AG04449 (cell line): ENCODE measurements around the gene TAF3.

ENCODE experiments used
- CTCF ChIA-PET: fragments of 350-600 bp; formaldehyde crosslinking; extraction: SDS; loops from one replicate; lab custom pipeline; 2021; ENCODE audit warnings: antibody characterized with exemption; lab: Yijun Ruan, JAX
- POLR2A ChIA-PET: fragments of 400-600, 350-600 bp; formaldehyde crosslinking; extraction: SDS; loops from one replicate; lab custom pipeline; 2020; ENCODE audit warnings: antibody characterized with exemption, inconsistent platforms; lab: Yijun Ruan, JAX
- DNase-seq: peaks from one replicate; pipeline ENCODE4 v3.0.0-alpha.2; 2010; ENCODE audit warnings: low read depth, low spot score
- H3K4me3 ChIP-seq: 2 replicates; pipeline ENCODE4 v1.5.1; 2011; ENCODE audit warnings: low read depth, mild to moderate bottlenecking, control low read depth, low read length
- CTCF ChIP-seq: IDR thresholded peaks from one replicate; pipeline ENCODE4 v1.5.1; 2011; ENCODE audit warnings: mild to moderate bottlenecking, moderate library complexity, low read length, control low read depth, inconsistent platforms; ENCODE audit not compliant: insufficient read depth; ENCODE audit errors: missing control alignments

Gene TAF3

GRCh38 chr10:8041992-8042720 is 223.9 kb downstream of the TAF3 start:
- H3K4me3 ChIP-seq: no peak overlapping the region
- TF ChIP-seq CTCF: no peak
- ChIA-PET CTCF (no interaction called here), POLR2A (no interaction called here)
- no peak for DNase-seq

DNA sequence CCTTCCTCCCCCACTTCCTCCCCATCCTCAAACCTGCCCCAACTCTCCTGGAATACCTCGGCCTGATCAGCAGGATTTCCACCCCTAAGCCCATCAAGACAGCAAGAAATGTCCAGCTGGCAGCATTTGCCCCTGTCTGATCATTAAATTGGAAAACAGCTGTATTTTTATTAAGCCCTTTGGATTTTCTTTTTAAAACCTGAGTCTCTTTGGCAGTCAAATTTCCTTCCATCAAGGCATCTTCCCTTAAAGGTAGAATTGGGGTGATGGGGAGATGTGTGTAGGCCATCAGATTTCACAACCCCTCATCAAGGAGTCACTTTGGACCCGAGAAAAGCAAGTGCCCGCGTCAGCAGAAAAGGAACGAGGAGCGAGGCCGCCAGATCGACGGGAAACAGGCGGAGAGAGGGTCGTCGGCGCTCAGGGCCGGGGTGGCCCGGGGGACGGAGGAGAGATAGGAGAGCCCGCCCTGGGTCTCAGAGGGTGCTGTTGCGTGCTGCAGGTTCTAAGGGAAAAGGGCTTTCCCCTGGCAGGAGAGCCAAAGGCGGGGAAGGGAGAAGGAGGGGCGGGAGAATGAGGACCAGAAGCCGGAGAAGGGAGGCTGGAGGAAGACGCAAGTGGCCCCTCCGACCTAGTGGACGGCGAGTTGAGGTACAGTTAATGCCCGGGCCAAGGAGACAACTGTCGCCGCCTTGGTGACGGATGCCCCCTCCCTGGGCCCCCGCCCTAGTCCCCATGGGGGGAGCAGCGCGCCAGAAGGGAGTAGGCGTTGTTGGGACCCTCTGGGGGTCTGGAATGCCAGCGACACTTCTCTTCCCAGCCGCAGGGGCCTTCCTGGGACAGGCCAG is 224.6 kb downstream of the TAF3 start:
- DNase-seq: no peak
- H3K4me3 ChIP-seq: no peak overlapping the region
- ChIA-PET POLR2A (no interaction called here), CTCF (no interaction called here)
- TF ChIP-seq CTCF: no peak

DNA sequence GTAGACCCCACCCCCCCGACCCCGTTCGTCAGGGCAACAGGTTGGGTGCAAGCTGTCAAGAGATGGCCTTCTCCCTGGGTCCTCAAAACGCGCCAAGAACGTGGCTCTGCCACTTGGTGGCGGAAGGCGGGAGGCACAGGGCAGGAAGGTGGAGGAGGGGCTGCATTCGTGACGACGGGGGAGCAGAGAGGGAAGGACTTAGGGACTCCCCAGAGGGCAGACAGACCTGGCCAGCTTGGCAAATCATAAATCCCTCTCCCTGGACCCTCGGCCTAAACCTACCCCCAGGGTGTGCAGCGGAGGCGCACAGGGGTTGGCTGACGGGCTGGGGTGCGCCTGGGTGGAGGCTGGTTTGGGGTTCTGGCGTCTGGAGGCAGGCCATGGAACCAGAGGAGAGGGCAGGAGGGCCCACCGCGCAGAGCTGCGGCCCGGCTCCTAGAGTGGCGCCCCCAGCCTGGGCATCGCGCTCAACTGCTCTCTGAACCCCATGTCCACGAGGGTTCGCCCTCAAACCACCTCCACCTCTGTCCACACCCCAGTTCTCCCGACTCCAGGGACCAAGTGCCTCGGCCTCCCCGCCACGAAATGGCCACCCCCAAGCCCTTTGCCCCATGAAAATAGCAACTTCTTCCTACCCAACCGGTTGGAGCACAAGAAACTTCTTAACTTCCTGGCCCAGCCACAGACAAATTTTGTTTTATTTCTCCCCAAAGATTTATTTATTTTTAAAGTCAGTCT is 225.4 kb downstream of the TAF3 start:
- ChIA-PET POLR2A (no interaction called here), CTCF (no interaction called here)
- DNase-seq: no peak
- H3K4me3 ChIP-seq: no peak overlapping the region
- TF ChIP-seq CTCF: no peak

- POLR2A ChIA-PET: no interaction called here
- no peak overlapping the region for H3K4me3 ChIP-seq
- DNase-seq: no peak
- TF ChIP-seq CTCF: no peak
- CTCF ChIA-PET: no interaction called here
These were observed 226.1 kb downstream of the TAF3 start for GRCh38 chr10:8044331-8044907.

GRCh38 chr10:8044908-8045725 is 226.8 kb downstream of the TAF3 start:
- no peak for DNase-seq
- no peak for TF ChIP-seq CTCF
- ChIA-PET POLR2A (no interaction called here), CTCF (interaction anchor here (1.1 kb wide), 1 partner anchor 8 kb away, joined by 3 read pairs; no protein-coding TSS in a partner anchor)
- peak overlapping the region; percentile 6 for H3K4me3 ChIP-seq
